Measurements from ENCODE around the gene FUBP1. TPM values are rescaled to one million over a fixed set of nuclear protein-coding genes. Genes with fewer than 3 reads are reported as not detected.

Gene FUBP1
- total and polyA plus RNA-seq, 2 experiments from 2014 or later, result 64.0 to 151 TPM

DNA sequence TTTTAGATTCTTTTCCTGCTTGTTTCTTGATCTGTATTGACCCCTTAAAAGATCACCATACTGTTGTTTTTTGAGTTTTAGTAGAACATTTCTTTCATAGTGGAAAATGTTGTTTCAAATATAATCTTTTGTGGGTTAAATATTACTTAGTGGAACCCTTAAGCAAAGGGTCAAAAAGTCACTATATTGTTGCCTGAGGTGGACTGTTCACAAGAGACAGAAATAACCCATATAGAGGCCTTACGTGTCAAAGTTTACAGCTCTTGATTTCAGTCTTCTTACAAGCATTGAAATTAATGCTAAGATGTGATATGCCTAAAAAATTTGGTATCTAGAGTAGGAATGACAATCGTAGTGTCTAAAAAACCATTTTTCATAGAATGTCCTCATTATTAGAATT is 32.2 kb upstream of the FUBP1 start:
- H3K27ac ChIP-seq, result no peak overlapping the region
- 93% methylated on average over 2 of the region's 2 CpGs for WGBS (ENCODE audit: low lambda C conversion rate, missing lambda C conversion rate)
- H3K79me2 ChIP-seq, result peaks cover 52% of the 10 kb centered on the region
- DNase-seq (ENCODE audit: low spot score), result no peak
- no peaks in the 10 kb centered on the region for H3K27me3 ChIP-seq
- H3K4me3 ChIP-seq, result no peak overlapping the region
- H2AFZ ChIP-seq, result no peak overlapping the region
- no peaks in the 10 kb centered on the region for H3K9me2 ChIP-seq (replicated peaks; ENCODE audit: insufficient read depth)
- TF ChIP-seq CTCF (IDR thresholded peaks at IDR 0.05; ENCODE audit: poor library complexity), result no peak
- TF ChIP-seq EZH2phosphoT487 (IDR thresholded peaks at IDR 0.05; ENCODE audit: low read depth, severe bottlenecking, unreplicated experiment), result no peak
- no peak for TF ChIP-seq EZH2 (IDR thresholded peaks at IDR 0.05; ENCODE audit: borderline replicate concordance)
- H3K4me2 ChIP-seq, result no peak overlapping the region
- H3K36me3 ChIP-seq (replicated peaks; ENCODE audit: insufficient read depth, low read depth), result no peaks in the 10 kb centered on the region
- no peaks in the 10 kb centered on the region for H3K4me1 ChIP-seq (ENCODE audit: insufficient read depth)
- H4K20me1 ChIP-seq (ENCODE audit: insufficient read depth, poor library complexity, severe bottlenecking), result peaks cover 16% of the 10 kb centered on the region
- no peaks in the 10 kb centered on the region for H3K9me3 ChIP-seq (ENCODE audit: low read depth)

DNA sequence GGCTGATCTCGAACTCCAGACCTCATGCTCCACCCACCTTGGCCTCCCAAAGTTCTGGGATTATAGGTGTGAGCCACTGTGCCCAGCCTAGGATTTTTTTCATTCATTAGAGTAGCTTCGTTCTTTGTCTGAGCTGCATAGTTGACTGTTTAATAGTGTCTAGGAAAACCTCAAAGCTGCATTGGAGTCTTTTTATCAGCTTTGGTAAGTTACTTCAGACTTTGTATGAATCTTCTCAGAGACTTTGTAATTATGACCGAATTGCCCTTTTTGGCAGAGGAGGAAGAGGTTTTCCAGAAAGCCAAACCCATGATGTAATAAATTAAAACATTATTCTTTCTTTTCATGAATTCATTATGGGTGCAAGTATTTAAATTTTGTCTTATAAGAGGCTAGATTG is 31.0 kb upstream of the FUBP1 start:
- Histone ChIP-seq H3K79me2 (peaks cover 53% of the 10 kb centered on the region), H3K9me2 (replicated peaks; ENCODE audit: insufficient read depth) (no peaks in the 10 kb centered on the region), H3K9me3 (ENCODE audit: low read depth) (no peaks in the 10 kb centered on the region), H3K36me3 (replicated peaks; ENCODE audit: insufficient read depth, low read depth) (no peaks in the 10 kb centered on the region), H4K20me1 (ENCODE audit: insufficient read depth, poor library complexity, severe bottlenecking) (peaks cover 16% of the 10 kb centered on the region), H3K4me3 (no peak overlapping the region), H2AFZ (no peak overlapping the region), H3K4me1 (ENCODE audit: insufficient read depth) (no peaks in the 10 kb centered on the region), H3K4me2 (no peak overlapping the region), H3K27me3 (no peaks in the 10 kb centered on the region), H3K27ac (no peak overlapping the region)
- no peak for TF ChIP-seq EZH2 (IDR thresholded peaks at IDR 0.05; ENCODE audit: borderline replicate concordance)
- no peak for DNase-seq (ENCODE audit: low spot score)
- 96% methylated on average over 3 of the region's 3 CpGs for WGBS (ENCODE audit: low lambda C conversion rate, missing lambda C conversion rate)

- H3K4me3 ChIP-seq, result no peak overlapping the region
- H3K9me2 ChIP-seq (replicated peaks; ENCODE audit: insufficient read depth), result no peaks in the 10 kb centered on the region
- no peak overlapping the region for H3K27ac ChIP-seq
- 98% methylated on average over 3 of the region's 3 CpGs for WGBS (ENCODE audit: low lambda C conversion rate, missing lambda C conversion rate)
- H3K4me2 ChIP-seq, result peak overlapping the region; percentile 70
- no peak for TF ChIP-seq CTCF (IDR thresholded peaks at IDR 0.05; ENCODE audit: poor library complexity)
- TF ChIP-seq EZH2 (IDR thresholded peaks at IDR 0.05; ENCODE audit: borderline replicate concordance), result no peak
- no peak for TF ChIP-seq EZH2phosphoT487 (IDR thresholded peaks at IDR 0.05; ENCODE audit: low read depth, severe bottlenecking, unreplicated experiment)
- no peak for DNase-seq (ENCODE audit: low spot score)
- H3K27me3 ChIP-seq, result no peaks in the 10 kb centered on the region
- H3K4me1 ChIP-seq (ENCODE audit: insufficient read depth), result no peaks in the 10 kb centered on the region
- peaks cover 53% of the 10 kb centered on the region for H3K79me2 ChIP-seq
- H3K9me3 ChIP-seq (ENCODE audit: low read depth), result no peaks in the 10 kb centered on the region
- no peak overlapping the region for H2AFZ ChIP-seq
- H3K36me3 ChIP-seq (replicated peaks; ENCODE audit: insufficient read depth, low read depth), result no peaks in the 10 kb centered on the region
- peaks cover 16% of the 10 kb centered on the region for H4K20me1 ChIP-seq (ENCODE audit: insufficient read depth, poor library complexity, severe bottlenecking)
These were observed 30.4 kb upstream of the FUBP1 start for GRCh38 chr1:78009276-78009675.

DNA sequence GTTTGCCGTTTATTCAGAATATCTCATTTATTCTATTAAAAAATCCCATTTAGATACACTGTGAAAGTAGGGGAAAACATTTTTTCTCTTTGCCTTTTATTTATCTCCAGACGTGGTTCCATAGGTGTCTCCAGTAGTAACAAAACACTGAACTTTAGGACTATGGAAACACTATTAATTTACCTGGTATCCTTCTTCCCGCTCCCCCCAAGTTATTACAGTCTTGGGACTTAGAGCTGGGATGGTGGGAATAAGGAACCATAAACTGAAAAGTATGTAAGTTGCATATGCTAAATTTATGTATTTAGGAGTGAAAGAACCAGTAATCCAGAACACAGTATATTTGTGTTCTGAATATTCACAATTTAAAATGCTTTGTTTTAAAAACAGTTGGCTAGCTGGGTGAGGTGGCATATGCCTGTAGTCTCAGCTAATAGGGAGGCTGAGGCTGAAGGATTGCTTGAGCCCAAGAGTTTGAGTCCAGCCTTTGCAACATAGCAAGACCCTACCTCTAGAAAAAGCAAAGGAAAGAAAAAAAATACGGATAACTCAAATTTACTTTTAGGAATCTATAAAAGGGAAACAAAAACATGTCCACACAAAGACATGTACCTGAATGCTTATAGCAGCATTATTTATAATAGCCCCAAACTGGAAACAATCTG is 28.9 kb upstream of the FUBP1 start:
- Histone ChIP-seq H2AFZ (no peak overlapping the region), H3K4me3 (no peak overlapping the region), H3K4me1 (ENCODE audit: insufficient read depth) (no peaks in the 10 kb centered on the region), H3K27ac (no peak overlapping the region), H3K36me3 (replicated peaks; ENCODE audit: insufficient read depth, low read depth) (no peaks in the 10 kb centered on the region), H3K9me3 (ENCODE audit: low read depth) (no peaks in the 10 kb centered on the region), H4K20me1 (ENCODE audit: insufficient read depth, poor library complexity, severe bottlenecking) (peaks cover 13% of the 10 kb centered on the region), H3K79me2 (peaks cover 53% of the 10 kb centered on the region), H3K4me2 (peak overlapping the region; percentile 70), H3K9me2 (replicated peaks; ENCODE audit: insufficient read depth) (no peaks in the 10 kb centered on the region), H3K27me3 (no peaks in the 10 kb centered on the region)
- TF ChIP-seq EZH2phosphoT487 (IDR thresholded peaks at IDR 0.05; ENCODE audit: low read depth, severe bottlenecking, unreplicated experiment), result no peak
- WGBS (ENCODE audit: low lambda C conversion rate, missing lambda C conversion rate), result 92% methylated on average over 4 of the region's 4 CpGs
- no peak for DNase-seq (ENCODE audit: low spot score)
